ENCODE data around the gene SLC22A17.
A peak's percentile ranks its signal among the peaks of the same experiment; 100 is the strongest.

The SLC22A17 gene

GRCh38 chr14:23302290-23303225 lies 50.1 kb downstream of the SLC22A17 start, which contains the start of gene PPP1R3E:
Gene PPP1R3E, minus strand, starts transcription at chr14:23302859. Its CDS starts 283 bp downstream, at chr14:23302576.
- peak; percentile 87 for DNase-seq

- DNase-seq, result no peak
These were observed 50.8 kb downstream of the SLC22A17 start for GRCh38 chr14:23301969-23302289.

GRCh38 chr14:23301288-23301968 lies 51.3 kb downstream of the SLC22A17 start:
- DNase-seq, result peak; percentile 96

- DNase-seq, result no peak
These were observed 51.9 kb downstream of the SLC22A17 start for GRCh38 chr14:23300687-23301223.

- DNase-seq, result no peak
These were observed 52.6 kb downstream of the SLC22A17 start for GRCh38 chr14:23299986-23300686.

- no peak for DNase-seq
These were observed 53.3 kb downstream of the SLC22A17 start for GRCh38 chr14:23299211-23299957.

- no peak for DNase-seq
These were observed 54.9 kb downstream of the SLC22A17 start for GRCh38 chr14:23297611-23298277.

GRCh38 chr14:23297096-23297495 lies 55.6 kb downstream of the SLC22A17 start:
- no peak for DNase-seq

Data from stimulated activated CD4-positive, alpha-beta T cell treated with anti-CD3 and anti-CD28 coated beads, Interleukin-4, amount 100 ng/mL, for 24 hours (primary cell).